Activated B cell treated with CpG ODN at 0.5 μM for 24 hours (primary cell): ENCODE measurements around the gene SYNJ2. TPM values are rescaled to one million over a fixed set of nuclear protein-coding genes. Genes with fewer than 3 reads are reported as not detected.

Experiments
- ATAC-seq: fragments of 200-7000 bp; cut with Tn5 transposase; one replicate; pipeline ENCODE4 v1.10.0; 2021; ENCODE audit warnings: low read depth, mild to moderate bottlenecking, moderate library complexity
- CTCF ChIA-PET: fragments of 350-600 bp; sonication (Branson Sonifier 250); formaldehyde crosslinking; loops from one replicate; lab custom pipeline; 2021; ENCODE audit warnings: antibody characterized with exemption; lab: Charles Lee
- POLR2A ChIA-PET: fragments of 350-600 bp; sonication (Branson Sonifier 250); formaldehyde crosslinking; loops from one replicate; lab custom pipeline; 2021; ENCODE audit warnings: antibody characterized with exemption; lab: Charles Lee
- DNase-seq: peaks from one replicate; pipeline ENCODE4 v3.0.0; 2022
- H3K27ac Mint-ChIP-seq: one replicate; pipeline ENCODE4 v1.8.0; 2020; ENCODE audit warnings: mixed read lengths
- H3K27me3 Mint-ChIP-seq: one replicate; pipeline ENCODE4 v1.8.0; 2021; ENCODE audit warnings: mixed read lengths
- H3K36me3 Mint-ChIP-seq: one replicate; pipeline ENCODE4 v1.8.0; 2021; ENCODE audit warnings: low read depth, mixed read lengths
- H3K4me1 Mint-ChIP-seq: one replicate; pipeline ENCODE4 v1.8.0; 2021; ENCODE audit warnings: mixed read lengths
- H3K4me3 Mint-ChIP-seq: one replicate; pipeline ENCODE4 v1.8.0; 2020; ENCODE audit warnings: mild to moderate bottlenecking, mixed read lengths
- H3K9me3 Mint-ChIP-seq: one replicate; pipeline ENCODE4 v1.8.0; 2020; ENCODE audit warnings: mixed read lengths
- CTCF ChIP-seq: fragments of 200-600 bp; IDR thresholded peaks from one replicate; pipeline ENCODE4 v1.8.0; 2022; ENCODE audit warnings: antibody characterized with exemption, mild to moderate bottlenecking
- intact Hi-C: fragments of 100-400 bp; cut with micrococcal nuclease; formaldehyde crosslinking; loops from one replicate; pipeline ENCODE4 v1.15.1; 2024
- total RNA-seq: library from RNA; stranded (reverse); gene quantifications from 2 replicates; pipeline ENCODE4 v1.2.3, GENCODE V29; 2022

Gene SYNJ2
- total RNA-seq, 1 donor from 2014 or later: 25.0 TPM

GRCh38 chr6:157974341-157974894 lies 7.2 kb upstream of the SYNJ2 start:
- no peak for TF ChIP-seq CTCF
- CTCF ChIA-PET: no interaction called here
- H3K9me3 Mint-ChIP-seq: no peaks in the 10 kb centered on the region
- no peak overlapping the region for H3K4me3 Mint-ChIP-seq
- POLR2A ChIA-PET: no interaction called here
- H3K27me3 Mint-ChIP-seq: peaks cover 3% of the 10 kb centered on the region
- ATAC-seq (no peak), DNase-seq (no peak)
- no peak overlapping the region for H3K27ac Mint-ChIP-seq
- H3K4me1 Mint-ChIP-seq: no peaks in the 10 kb centered on the region
- H3K36me3 Mint-ChIP-seq: no peaks in the 10 kb centered on the region
- intact Hi-C loops: no loop called here

GRCh38 chr6:157974967-157975366 lies 6.7 kb upstream of the SYNJ2 start:
- H3K36me3 Mint-ChIP-seq: no peaks in the 10 kb centered on the region
- no peaks in the 10 kb centered on the region for H3K9me3 Mint-ChIP-seq
- H3K4me3 Mint-ChIP-seq: no peak overlapping the region
- POLR2A ChIA-PET: no interaction called here
- peaks cover 3% of the 10 kb centered on the region for H3K27me3 Mint-ChIP-seq
- intact Hi-C loops: no loop called here
- CTCF ChIA-PET: no interaction called here
- DNase-seq (no peak), ATAC-seq (no peak)
- TF ChIP-seq CTCF: no peak
- H3K4me1 Mint-ChIP-seq: peaks cover under 1% of the 10 kb centered on the region
- H3K27ac Mint-ChIP-seq: no peak overlapping the region

- H3K9me3 Mint-ChIP-seq: no peaks in the 10 kb centered on the region
- peaks cover 5% of the 10 kb centered on the region for H3K4me1 Mint-ChIP-seq
- H3K4me3 Mint-ChIP-seq: no peak overlapping the region
- no peak for DNase-seq
- ChIA-PET POLR2A (no interaction called here), CTCF (no interaction called here)
- intact Hi-C loops: no loop called here
- no peaks in the 10 kb centered on the region for H3K36me3 Mint-ChIP-seq
- ATAC-seq: no peak
- no peak overlapping the region for H3K27ac Mint-ChIP-seq
- TF ChIP-seq CTCF: no peak
- H3K27me3 Mint-ChIP-seq: peaks cover 3% of the 10 kb centered on the region
Observed at GRCh38 chr6:157975456-157975855, 6.2 kb upstream of the SYNJ2 start.

GRCh38 chr6:157976345-157977175 lies 5.1 kb upstream of the SYNJ2 start:
- Mint-ChIP-seq H3K9me3 (no peaks in the 10 kb centered on the region), H3K4me3 (no peak overlapping the region), H3K27ac (no peak overlapping the region), H3K4me1 (peaks cover 13% of the 10 kb centered on the region), H3K36me3 (no peaks in the 10 kb centered on the region), H3K27me3 (peaks cover 3% of the 10 kb centered on the region)
- ChIA-PET CTCF (interaction anchor here (0.7 to 1.3 kb wide), 2 partner anchors 31 to 97 kb away, joined by 3 read pairs; no protein-coding TSS in a partner anchor), POLR2A (interaction anchor here (0.5 kb wide), 1 partner anchor 150 kb away, joined by 3 read pairs; no protein-coding TSS in a partner anchor)
- intact Hi-C loops: no loop called here
- ATAC-seq: no peak
- no peak for DNase-seq
- no peak for TF ChIP-seq CTCF

GRCh38 chr6:157977176-157977804 lies 4.4 kb upstream of the SYNJ2 start:
- no peak overlapping the region for H3K4me3 Mint-ChIP-seq
- peaks cover 14% of the 10 kb centered on the region for H3K4me1 Mint-ChIP-seq
- TF ChIP-seq CTCF: no peak
- no peak for DNase-seq
- peaks cover 3% of the 10 kb centered on the region for H3K27me3 Mint-ChIP-seq
- no peaks in the 10 kb centered on the region for H3K9me3 Mint-ChIP-seq
- ATAC-seq: no peak
- POLR2A ChIA-PET: no interaction called here
- intact Hi-C loops: no loop called here
- H3K27ac Mint-ChIP-seq: no peak overlapping the region
- CTCF ChIA-PET: interaction anchor here (0.7 to 1.3 kb wide), 2 partner anchors 30 to 97 kb away, joined by 3 read pairs; no protein-coding TSS in a partner anchor
- no peaks in the 10 kb centered on the region for H3K36me3 Mint-ChIP-seq
